HuH-7 (cell line): Measurements from ENCODE around the gene NBEA.
"Not testable (repeated sequence)": the region's sequence is repeated elsewhere in the genome, so short reads cannot be mapped to it uniquely, and the experiment has no call there.

Experiments
- DNase-seq: peaks from one replicate; pipeline ENCODE4 v3.0.0; 2011; ENCODE audit warnings: low spot score

NBEA gene

GRCh38 chr13:35664747-35665146 is 722.7 kb downstream of the NBEA start:
- no peak for DNase-seq

GRCh38 chr13:35669321-35669720 is 727.3 kb downstream of the NBEA start:
- no peak for DNase-seq

GRCh38 chr13:35672611-35673010 is 730.5 kb downstream of the NBEA start:
- no peak for DNase-seq

DNA sequence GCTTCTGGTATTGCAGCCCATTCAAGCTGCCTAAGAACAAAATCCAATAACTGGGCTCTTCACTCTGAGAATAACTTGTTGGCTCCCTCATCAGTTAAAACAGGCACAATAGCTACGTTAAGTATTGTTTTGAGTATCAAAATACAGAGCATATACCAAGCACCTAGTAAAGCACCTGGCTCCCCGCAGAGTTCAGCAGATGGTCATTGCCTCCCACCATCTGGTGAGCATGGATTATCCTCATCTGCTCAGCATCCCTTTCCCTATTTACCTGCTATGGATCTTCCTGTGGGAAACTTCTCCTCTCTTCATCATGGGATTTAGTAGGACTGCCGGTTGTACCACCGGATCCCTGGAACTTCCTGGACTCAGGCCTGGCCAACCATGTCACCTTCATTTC is 733.6 kb downstream of the NBEA start:
- DNase-seq, result no peak

- DNase-seq, result not testable (repeated sequence)
Measured at GRCh38 chr13:35677863-35678262, 735.8 kb downstream of the NBEA start.

GRCh38 chr13:35681685-35682084 is 739.6 kb downstream of the NBEA start:
- no peak for DNase-seq

DNA sequence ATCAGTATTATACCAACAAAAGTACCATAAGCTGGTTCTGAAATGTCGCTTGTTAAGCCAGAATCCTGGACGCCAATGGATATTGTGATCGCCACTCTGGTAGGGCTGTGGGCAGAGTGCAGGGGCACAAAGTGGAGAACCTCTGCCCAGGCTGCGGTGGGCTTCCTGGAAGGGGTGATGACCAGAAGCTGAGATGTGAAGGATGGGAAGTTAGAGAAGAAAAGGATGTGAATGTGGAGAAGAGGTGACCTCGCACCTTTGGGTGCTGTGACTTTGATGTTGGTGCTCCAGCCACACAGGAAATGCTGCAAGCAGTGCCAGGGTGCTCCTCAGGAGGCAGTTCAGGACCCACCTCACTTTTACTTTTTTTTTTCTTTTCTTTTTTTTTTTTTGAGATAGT is 742.4 kb downstream of the NBEA start:
- DNase-seq, result no peak

- no peak for DNase-seq
Measured at GRCh38 chr13:35687336-35687735, 745.3 kb downstream of the NBEA start.

DNA sequence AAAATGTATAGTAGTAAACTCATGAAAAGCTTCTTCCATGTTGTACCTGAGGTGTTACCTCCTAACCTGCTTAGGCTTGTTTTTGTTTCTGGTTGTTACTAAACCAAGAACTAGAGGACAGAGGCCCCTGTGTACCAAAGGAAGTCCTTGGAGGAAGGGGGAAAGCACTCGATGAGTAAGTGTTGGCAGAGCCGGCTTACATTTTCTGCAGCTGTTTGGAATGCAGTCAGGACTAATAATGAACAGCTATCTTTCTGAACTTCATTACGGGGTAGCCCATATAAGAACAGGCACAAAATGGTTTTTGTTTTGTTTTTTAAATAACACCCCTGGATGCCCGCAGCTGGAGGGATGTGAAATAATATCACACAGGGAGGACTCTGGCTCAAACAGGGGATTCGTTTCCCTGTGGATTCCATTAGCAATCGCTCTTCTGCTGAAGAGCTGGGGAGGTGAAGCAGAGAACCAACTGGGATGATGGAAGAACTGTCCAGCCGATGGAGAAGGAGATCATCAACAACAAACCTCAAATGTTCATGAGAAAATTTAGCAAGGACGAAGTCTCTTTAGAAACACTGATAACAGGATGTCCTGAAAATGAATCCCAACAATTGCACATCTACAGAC is 748.6 kb downstream of the NBEA start:
- no peak for DNase-seq

DNA sequence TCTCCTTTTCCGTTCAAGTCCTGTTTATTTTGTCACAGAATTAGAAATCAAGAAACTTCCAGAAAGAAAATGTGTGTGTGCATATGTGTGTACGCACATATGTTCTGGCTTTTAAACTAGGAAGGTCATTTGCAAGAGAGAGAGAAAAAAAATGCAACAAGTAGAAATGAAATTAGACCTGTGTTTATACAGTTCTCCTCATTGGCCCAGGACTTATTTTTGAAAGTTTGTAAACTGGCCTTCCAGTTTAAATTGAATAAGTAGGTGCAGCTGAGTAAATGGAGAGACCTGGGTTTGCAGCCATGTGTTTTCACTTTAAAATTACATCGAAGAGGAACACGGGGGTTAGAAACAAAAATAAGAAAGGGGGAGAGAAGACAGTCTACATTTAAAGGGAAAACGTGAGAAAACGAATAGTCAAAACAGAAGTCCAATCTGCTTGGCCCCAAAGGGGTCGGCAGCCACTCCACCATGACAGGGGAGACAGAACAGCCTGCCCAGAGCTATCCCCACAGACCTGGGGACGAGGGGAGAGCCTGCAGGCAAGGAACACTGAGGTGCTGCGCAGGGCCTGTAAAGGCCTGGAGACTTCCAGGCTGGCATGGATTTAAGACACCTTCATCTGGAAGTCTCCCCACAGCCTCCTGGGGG is 751.2 kb downstream of the NBEA start:
- DNase-seq, result no peak

- no peak for DNase-seq
Measured at GRCh38 chr13:35694031-35694430, 752.0 kb downstream of the NBEA start.

DNA sequence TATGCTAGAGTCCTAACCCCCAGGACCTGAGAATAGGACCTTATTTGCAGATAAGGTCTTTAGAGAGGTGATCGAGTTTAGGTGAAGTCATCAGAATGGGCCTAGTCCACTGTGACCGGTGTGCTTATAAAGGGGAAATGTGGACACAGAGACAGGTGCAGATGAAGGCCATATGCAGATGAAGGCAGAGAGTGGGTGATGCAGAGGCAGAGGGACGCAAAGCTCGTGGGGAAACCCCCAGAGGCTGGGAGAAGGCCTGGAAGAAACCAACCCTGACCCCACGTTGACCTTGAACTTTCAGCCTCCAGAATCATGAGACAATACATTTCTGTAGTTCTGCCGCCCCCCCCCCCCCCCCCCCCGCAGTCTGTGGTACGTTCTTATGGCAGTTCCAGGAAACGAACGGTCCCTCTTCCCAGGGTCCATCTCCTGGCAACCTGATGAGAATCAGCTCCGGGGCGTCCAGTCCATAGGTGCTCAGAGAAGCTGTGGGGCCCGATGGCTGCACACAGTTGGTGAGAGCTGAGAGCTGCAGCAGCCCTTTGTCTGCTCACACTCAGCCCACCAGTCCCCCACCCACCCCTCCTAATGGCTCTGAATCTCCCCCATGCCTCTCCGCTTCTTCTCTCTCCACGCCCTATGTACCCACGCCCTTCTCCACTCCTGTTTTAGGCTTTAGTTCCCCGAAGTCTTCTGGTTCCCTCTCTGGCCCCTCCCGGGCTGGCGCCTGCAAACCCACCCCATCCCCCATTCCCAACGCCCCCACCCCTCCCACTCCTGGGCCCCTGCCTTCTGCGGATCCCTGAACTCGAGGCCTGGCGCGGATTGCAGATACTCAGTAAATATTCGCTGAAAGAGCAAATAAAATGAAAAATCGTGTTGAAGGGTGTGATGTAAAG is 752.7 kb downstream of the NBEA start:
- no peak for DNase-seq

DNA sequence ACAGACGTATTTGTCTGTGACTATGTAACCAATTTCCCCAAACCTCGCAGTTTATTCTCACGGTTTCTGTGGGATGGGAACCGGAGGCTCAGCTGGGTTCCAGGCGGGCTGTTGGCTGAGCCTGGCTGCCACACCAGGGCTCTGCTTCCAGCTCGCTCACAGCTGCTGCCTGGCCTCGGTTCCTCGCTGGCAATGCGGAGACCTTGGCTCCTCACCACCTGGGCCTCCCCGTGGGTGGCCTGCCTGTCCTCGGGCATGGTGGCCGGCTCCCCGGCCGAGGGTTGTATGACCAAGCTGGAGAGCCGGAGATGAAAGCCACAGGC is 753.3 kb downstream of the NBEA start:
- DNase-seq, result no peak

DNA sequence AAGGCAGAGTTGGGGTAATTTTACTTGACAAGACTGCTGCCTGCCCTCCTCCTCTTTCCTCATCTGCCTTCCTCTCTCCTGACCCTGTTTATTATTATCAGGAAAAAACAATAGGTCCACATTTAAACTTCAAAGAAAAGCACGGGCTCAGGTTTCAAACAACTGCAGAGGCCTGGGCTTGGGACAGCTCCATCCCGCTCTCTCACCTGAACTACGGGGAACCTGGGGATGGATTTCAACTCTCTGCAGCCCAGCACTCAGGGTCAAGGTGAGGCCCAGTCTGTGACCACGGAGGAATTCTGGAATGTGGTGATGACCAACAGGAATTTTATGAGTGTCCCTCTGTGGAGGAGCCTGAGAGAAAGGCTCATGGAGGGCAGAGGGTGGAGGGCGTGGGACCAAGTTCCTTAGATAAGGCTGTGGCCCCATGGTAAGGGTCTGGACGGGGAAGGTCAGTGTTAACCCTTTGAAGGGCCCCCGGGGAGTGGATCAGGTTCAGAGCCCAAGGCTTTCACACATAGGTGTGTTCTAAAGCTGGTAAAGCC is 755.2 kb downstream of the NBEA start:
- no peak for DNase-seq

GRCh38 chr13:35698911-35699576 is 757.0 kb downstream of the NBEA start:
- no peak for DNase-seq

GRCh38 chr13:35699825-35700510 is 757.9 kb downstream of the NBEA start:
- DNase-seq, result no peak

- DNase-seq, result no peak
Measured at GRCh38 chr13:35700671-35701070, 758.6 kb downstream of the NBEA start.

- DNase-seq, result no peak
Measured at GRCh38 chr13:35702316-35702715, 760.2 kb downstream of the NBEA start.

DNA sequence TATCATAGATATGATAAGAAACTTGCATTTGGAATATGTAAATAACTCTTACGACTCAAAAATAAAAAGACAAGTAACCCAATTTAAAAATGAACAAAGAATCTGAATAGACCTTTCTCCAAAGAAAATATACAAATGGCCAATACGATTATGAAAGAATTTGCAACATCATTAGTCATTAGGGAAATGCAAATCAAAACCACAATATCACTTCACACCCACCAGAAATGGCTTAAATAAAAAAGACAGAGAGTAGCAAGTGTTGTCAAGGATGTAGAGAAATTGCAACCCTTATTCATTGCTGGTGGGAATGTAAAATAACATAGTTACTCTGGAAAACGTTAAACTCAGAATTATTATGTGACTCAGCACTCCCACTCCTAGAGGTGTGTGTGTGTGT is 761.0 kb downstream of the NBEA start:
- no peak for DNase-seq

DNA sequence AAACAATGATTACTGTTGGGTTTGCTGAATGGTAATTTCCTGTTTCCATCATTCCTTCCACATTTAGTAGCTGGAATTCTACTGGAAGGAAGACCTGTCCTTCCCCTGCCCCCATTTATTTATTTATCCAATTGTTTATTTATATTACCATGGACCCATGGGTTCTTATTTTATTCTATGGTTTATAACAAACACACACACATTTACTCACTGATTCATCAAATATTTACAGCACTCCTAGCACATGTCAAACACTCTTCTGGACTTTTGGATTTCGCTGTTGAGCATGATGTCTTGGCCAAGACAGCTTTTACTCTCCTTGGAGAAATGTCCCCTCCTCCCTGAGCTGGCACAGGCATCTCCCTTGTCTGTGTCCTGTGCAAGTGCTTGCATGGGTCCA is 762.3 kb downstream of the NBEA start:
- no peak for DNase-seq

GRCh38 chr13:35706281-35706680 is 764.2 kb downstream of the NBEA start:
- no peak for DNase-seq

- DNase-seq, result no peak
Measured at GRCh38 chr13:35706721-35707120, 764.7 kb downstream of the NBEA start.
